ENCODE data around the gene RALBP1.

- TF ChIP-seq POLR2A (IDR thresholded peaks at IDR 0.05; ENCODE audit: low read depth, low read length), result no peak
- no peak for TF ChIP-seq POLR2AphosphoS5 (IDR thresholded peaks at IDR 0.05; ENCODE audit: low read depth, low read length)
- no peak for TF ChIP-seq PAX5 (IDR thresholded peaks at IDR 0.05; ENCODE audit: insufficient read depth, low read length, severe bottlenecking)
- no peak for TF ChIP-seq SPI1 (IDR thresholded peaks at IDR 0.05; ENCODE audit: low read depth, low read length)
Measured at GRCh38 chr18:9539938-9540337, 64.6 kb downstream of the RALBP1 start.

All from GM12891 (cell line).